Adrenal gland (tissue), 5 donors: Measurements from ENCODE around the gene TAF15.

ENCODE experiments used
- CTCF ChIP-seq, 6 experiments: fragments of 450-650 bp in 4 of 6; fragments of 200-600 bp in 2 of 6; sonication (generic) in 1 of 6; IDR thresholded peaks; 1 replicate in 5 of 6; 2 replicates in 1 of 6; pipeline versions ENCODE4 v1.5.1 to v1.8.0; 2016 to 2021; ENCODE audit warnings: antibody characterized with exemption in 6 of 6, mild to moderate bottlenecking in 2 of 6, moderate library complexity in 1 of 6
- POLR2A ChIP-seq, 2 donors: fragments of 450-650 bp; IDR thresholded peaks; one replicate each; pipeline ENCODE4 v1.6.1; 2017; ENCODE audit warnings: antibody characterized with exemption in 2 of 2, mild to moderate bottlenecking in 2 of 2, moderate library complexity in 1 of 2
- donor health status: DM: no; HTN: no; CAD: no.

- TF ChIP-seq CTCF (IDR thresholded peaks at IDR 0.05) (no peak), POLR2A (IDR thresholded peaks at IDR 0.05) (no peak)
These were observed 70.7 kb downstream of the TAF15 start, which contains the start of gene CCL5 for GRCh38 chr17:35879773-35880654.
